ENCODE data around the gene PIP5K1C.

PIP5K1C gene

DNA sequence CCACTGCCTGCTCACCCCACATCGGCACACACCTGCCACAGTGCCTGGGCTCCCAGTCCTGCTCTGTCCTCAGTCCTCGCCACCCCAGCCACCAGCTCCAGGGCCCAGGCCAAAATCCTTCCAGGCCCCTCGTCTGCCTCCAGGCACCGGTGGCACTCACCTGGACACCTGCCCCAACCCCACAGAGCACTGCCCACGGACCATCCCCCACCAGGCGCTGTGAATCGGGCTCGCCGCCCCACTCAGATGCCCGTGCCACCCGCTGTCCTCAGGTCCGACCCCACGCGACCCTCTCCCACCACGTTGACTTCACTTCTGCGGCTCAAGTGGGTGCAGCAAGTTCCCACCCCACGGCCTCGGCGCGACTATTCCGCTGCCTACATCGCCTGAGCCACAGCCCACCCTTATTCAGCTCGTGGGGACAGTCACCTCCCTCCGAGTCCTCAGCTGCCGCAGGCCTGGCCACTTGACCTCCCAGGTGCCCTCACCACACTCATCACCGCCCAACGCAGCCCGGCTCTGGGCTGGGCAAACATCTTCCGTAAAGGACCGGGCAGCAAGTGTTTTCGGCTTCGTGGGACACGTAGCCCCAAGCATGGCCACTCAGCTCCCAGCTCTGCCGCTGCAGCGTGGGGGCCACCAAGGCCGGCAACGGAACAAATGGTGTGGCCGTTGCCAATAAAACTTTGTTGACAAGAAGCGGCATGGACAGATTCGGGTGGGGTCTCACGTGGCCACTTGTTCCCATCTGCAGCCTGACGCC is 5.7 kb downstream of the PIP5K1C start:
- DNase-seq, result no peak

DNA sequence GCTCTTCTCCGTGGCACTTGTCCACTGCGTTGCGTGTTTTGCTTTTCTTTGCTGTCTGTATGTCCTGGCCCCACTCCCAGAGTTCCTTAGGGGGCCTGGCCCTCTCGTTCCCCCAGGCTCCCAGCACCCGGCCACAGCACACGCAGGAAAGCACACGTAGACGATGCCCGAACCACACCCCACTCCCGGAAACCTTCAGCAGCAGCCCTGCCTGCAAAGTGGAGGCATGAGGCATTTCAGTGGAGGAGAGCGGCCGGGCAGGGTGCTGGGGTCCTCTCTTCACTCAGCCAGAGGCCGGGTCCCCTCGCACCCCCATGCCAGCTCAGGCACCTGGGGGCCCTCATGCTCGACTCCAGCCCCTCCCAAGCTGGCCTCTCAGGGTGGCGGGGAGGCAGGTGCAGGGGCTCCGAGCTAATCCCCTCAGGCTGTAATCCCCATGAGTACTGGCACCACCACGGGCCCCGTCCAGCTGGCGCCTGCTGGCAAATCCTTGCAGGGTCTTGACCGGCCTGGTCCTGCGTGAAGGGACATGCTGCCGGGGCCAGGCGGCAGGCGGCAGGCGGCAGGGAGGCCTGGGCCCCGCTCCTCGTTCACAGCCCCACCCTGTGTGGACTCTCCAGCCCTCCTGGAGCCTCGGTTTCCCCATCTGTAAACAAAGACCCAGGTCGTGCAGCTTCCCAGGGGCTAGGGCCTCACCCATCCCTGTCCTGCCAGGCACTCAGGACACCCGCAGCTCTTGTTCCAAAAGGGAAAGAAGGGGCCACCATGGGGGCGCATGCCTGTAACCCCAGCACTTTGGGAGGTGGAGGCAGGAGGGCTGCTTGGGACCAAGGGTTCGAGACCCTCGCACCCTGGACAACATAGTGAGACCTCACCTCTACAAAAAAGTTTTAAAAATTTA is 7.0 kb downstream of the PIP5K1C start:
- DNase-seq, result no peak

DNA sequence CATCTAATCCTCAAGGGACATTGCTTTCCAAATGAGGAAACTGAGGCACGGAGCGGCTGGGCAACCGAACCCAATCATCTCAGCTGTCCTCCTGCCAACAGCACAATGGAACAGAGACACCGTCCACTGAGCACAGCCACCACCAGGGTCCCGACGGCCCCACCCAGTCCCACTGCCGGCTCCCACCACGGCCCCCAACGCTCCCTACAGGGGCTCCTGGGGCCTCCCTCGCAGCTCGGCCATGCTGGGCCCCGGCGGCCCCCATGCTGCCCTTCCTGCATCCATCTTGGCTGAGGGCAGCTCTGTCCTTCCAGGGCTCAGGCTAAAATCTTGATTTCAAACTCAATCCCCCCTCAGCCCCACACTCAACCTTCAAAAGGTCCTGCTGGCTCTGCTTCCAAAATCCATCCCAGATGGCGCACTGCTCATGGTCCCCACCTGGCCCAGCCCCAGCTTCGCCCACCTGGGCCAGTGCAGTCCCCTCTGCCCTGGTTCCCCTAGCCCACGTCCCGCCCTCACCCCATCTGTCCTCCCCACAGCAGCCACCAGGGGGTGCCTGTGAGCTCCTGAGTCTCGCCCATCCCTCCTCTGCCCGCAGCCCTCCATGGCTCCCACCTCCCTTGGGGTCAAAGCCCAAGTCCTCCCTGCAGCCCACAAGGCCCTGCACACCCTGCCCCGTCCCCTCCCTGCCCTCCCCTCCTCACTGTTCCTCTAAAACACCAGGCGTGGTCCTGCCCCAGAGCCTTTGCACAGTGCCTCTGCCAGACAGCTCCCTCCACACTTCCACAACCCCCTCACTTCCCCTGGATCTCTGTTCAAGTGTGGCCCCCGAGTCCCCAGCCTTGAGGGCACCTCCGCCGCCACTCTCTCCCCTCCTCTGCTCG is 7.9 kb downstream of the PIP5K1C start:
- DNase-seq, result no peak

DNA sequence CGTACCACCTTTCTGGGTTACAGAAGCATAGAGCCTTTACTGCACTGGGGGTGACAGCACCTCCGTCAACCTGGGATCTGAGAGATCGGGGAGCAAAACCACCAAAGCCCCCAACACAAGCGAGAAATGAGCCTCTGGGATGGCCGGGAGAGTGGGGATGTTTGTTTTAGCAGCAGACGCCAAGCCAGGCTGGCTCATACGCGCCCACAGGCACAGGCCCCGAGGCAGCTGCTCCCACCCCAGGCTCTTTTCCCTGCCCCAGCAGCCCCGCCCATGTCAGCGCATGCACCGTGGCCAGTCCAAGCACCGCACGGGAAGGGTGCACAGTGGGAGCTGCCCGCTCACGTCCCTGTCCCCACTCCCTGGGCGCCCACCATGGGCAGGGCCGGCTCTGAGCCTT is 8.5 kb downstream of the PIP5K1C start:
- no peak for DNase-seq

DNA sequence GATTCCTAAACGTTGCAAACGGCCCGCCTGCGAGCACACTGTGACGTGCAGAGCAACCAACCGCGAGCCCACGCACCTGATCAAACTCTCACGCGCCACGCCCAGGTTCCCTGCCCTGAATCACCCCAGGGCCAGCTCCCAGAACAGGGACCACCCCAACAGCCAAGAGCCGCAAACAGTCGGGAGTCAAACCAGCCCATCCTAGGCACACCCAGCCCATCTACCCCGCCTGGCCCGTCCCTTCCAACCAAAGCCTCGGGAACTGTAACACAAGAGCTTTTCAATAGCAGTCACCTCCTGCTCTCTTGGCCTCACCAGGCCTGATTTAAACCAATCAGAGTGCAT is 8.9 kb downstream of the PIP5K1C start:
- no peak for DNase-seq

DNA sequence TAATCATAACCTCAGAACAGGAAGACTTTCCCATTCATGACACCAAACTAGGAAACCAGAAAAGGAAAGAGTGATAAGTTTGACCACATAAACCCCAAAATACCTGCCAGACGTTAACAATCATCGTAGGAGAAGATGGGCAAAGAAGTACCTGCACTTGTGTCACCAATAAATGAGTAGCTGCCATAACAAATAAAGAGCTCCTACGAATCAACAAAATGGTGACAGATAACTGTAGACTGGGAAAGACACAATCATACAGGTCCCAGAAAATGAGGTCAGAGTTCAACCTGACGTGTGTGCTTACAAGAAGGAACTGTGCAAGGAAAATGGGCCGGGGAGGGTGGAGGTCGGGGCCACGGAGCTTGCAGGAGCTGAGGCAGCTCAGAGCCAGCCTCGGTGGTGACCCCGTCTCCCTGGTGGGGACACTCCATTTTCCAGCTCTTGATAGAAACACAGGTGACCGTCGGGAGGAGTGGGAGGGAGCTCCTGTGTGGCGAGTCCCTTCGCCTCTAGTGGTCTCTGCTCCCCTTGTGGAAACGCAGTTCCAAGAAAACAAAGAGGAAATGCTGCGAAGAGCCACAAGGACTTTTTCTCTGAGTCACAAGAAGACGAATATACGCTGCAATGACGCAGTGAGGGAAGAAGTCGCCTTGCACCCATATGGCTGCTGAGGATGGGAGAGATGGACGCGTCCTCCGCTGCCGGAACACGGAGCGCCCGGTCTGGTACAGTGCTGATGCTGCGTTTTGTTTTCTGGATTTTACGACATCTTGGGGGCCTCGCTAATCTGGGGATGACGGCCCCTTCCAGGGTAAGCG is 9.5 kb downstream of the PIP5K1C start:
- no peak for DNase-seq

DNA sequence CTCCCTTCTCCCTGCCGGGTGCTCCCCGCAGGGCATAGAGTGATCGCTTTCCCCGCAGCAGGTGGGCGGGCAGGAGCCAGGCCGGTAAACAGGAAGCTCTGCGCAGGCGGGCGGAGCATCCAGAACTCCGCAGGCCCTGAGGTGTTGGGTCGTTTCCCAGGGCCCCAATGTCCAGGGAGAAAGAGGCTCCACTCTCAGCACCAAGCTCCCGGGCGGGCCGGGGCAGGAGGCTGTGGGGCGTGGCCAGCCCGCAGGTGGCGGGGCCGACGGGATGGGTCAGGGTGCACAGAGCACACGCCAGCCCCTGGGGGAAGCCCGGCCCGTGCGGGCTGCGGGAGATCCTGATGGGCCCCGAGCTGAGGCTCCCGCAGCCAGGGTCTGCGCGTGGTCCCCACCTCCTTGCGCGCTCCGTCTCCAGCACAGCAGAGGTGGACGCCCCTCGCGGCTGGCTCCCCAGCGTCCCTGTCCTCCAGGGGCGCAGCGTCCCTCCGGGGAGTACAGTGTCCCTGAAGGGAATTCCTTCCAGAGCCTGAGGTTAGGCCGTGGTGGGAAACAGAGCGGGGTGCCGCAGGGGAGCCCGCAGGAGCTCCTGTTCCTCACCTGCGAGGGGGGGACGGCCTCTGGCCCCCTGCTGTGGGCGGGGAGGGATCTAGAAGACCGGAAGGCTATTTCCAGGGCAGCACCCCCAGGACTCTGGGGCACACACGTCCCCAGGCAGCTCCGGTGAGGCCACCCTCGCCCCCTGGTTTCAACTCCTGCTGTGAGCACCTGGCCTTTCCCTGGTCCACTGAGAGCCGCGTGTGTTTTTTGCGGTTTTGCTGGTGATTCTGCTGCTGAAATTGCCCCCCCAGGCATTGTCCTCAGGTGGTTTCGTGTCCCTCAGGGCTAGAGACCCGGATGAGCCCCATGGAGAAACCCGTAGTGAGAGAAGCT is 12.2 kb downstream of the PIP5K1C start:
- DNase-seq, result peak; percentile 87

DNA sequence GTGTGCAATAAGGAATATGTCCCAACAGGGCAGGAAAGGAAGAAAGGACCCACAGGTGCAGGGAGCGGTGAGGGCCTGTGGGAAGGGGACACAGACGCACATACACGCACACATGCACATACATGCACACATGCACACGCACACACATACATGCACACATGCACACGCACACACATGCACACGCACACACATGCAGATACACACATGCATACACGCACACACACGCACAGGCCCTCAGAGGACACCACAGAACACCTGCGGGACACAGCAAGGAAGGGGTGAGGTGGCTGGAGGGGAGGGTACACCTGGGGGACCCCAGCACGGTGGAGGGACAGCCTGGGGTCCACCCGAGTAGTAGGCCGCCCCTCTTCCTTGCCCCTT is 12.9 kb downstream of the PIP5K1C start:
- no peak for DNase-seq

DNA sequence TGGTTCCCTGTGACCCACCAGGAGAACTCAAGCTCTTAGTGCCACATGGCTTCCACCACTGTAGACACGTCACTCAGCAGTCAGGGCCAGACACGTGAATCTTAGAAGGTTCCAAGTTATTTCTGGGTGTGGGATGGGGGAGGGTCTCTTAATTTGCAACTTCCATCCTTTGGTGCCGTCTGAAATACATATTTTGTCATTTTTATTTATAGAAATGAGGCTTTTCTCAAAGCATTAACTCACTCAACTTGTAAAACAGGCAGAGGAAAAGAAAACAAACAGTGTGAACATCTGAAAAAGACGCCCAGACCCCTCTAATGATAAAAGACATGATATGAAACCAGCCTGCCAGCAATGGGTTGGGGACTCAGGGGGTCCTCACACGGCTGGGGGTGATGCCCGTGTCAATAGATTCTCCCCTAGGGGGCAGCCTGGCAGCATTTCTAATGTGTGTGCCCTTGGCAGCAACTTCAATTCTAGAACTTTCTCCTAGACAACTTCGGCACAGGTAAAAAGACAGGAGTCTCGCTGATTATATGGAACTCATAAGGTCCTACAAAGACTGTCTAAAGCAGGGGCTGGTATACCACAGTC is 15.4 kb downstream of the PIP5K1C start:
- no peak for DNase-seq

DNA sequence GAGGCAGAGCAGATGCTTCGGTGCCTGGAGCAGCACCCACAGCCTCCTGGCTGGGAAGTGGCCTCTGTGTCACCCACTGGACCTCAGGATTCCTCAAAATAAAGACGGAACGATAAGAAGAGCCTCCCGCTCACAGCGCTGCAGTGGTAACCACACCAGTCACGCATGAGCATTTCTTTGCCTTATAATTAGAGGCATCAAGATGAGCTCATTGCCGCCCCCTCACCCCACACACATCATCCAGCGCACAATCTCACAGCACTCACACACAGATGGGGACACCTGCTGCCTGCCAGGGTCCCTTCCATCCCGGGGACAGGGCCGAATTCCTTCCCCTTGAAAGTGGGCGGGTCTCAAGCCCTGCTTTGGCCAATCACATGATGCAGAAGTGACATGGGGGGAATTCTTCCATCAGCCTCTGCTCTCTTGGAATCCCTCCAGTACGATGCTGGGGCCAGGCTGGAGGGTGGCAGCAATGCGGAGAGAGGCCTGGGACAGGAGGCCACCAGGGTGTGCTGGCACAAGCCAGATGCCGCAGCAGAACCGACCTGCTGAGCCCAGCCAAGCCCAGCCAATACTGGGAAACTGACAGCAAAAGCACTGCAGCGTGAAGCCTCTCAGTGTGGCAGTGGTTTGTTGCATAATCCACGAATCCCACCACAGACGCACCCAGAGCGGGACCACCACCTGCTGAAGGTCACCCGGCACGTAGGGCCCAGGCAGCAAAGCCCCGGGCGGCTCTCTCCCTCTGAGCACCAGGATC is 16.0 kb downstream of the PIP5K1C start:
- no peak for DNase-seq

DNA sequence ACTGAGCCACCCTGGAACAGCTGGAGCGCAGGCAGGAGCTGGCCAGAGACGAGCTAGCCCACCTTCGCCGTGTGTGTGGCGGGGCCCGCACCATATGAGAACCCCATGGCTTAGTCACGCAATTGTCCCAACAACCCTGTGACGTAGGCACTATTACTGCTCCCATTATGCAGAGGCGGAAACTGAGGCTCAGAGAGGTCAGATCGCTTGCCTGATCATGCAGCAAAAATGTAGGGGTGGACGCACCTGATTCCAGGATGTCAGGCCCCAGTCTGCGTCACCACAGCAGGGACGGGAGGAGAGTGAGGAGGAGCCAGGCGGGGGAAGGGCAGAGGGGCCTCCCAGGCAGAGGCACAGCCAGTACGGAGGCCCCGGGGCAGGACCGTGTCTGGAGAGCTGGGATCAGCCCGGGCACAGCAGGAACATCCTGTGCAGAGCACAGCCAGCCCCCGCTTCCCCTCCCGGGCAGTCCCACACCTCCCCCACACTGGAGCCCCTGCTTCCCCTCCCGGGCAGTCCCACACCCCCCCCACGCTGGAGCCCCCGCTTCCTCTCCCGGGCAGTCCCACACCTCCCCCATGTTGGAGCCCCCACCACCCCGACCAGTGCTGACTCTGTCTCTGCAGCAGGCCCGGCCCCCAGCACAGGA is 16.7 kb downstream of the PIP5K1C start:
- no peak for DNase-seq

DNA sequence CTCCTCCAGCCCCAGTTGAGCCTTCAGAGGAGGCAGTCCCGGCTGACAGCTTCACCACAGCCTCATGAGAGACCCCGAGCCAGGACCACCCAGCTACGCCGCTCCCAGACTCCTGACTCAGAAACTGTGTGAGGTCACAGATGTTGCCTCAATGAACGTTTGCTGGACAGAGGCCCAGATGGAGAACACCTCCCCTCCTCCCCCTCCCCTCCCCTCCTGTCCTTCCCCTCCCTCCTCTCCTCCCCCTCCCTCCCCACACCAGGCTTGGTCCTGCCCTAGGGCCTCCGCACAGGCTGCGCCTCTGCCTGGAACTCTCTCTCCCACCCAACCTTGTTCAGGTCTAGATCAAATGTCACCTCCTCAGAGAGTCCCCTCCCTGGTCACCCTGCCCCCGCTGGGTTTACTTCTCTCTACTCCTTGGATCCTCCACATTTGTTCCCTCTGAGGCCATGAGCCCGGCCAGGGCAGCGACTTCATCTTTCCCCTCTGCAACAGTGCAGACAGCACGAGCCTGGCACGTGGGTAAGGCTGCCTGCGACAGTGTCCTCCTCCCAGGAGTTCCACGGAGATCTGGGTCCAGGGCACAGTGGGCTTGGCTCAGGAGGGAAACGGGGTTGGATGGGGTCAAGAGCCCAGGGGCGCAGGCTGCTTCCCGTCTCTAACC is 17.4 kb downstream of the PIP5K1C start:
- no peak for DNase-seq

DNA sequence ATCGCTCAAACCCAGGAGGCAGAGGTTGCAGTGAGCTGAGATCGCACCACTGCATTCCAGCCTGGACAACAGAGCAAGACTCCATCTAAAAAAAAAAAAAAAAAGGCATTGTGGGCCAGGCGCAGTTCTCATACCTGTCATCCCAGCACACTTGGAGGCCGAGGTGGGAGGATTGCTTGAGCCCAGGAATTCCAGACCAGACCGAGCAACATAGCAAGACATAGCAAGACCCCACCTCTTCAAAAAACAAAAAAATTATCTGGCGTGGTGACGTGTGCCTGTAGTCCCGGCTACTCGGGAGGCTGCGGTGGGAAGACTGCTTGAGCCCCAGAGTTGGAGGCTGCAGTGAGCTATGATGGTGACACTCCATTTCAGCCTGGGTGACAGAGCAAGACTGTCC is 18.0 kb downstream of the PIP5K1C start:
- DNase-seq, result no peak

DNA sequence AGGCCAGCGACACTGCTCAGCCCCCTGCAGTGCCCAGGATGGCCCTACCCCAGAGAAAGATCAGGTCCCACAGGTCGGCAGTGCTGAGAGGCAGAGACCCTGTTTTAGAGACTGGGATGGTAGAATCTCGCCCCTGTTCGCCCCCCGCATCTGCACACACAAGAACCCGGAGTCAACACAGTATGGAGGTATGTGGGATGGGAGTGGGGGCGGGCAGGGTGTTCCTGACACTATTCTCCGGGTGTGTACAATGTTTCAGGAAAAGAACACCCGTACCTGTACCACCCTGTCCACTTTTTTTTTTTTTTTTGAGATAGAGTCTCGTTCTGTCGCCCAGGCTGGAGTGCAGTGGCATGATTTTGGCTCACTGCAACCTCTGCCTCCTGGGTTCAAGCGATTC is 19.3 kb downstream of the PIP5K1C start:
- DNase-seq, result no peak

DNA sequence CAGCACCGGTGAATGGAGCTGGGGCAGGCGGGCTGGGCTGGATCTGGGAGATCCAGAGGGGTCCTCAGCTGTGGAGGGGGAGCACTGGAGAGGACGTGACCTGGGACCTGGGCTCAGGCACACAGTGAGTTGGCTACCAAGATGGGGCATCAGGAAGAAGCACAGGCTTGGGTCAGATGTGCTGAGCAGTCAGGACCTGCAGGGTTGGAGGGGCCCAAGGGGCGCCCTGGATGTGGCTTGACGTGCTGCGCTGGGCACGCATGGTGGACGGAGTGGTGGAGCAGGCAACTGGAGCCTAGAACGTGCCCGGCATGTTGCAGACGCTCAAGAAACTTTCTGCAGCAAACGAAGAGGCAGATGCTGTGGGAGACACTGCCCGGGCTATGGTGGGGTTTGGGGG is 20.7 kb downstream of the PIP5K1C start:
- DNase-seq, result no peak

DNA sequence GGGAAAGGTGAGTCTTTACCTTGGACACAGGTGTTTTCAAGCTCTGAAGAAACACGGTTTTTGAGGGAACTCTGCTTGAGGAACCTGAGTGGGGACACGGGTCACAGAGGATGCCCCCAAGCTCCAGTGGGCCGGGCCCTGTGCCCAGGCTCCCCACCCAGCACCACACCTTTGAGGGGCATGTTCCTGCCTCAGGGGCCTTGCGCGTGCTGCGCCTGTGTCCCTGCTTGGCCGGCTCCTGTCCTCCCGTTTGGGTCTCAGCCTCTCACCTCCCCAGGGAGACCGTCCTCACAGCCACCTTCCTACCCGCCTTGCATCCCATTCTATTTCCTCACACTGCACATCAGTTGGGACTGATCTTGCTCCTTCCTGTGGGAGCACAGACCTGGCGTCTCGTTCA is 21.1 kb downstream of the PIP5K1C start:
- DNase-seq, result no peak

DNA sequence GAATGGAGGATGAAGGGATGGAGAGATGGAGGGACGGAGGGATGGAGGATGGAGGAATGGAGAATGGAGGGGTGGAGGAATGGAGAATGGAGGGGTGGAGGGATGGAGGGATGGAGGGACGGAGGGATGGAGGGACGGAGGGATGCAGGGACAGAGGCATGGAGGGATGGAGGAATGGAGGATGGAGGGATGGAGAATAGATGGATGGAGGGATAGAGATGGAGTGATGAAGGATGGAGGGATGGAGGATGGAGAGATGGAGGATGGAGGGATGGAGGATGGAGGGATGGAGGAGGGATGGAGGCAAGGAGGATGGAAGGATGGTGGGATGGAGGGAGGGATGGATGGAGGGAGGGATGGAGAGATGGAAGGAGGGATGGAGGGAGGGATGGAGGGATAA is 22.1 kb downstream of the PIP5K1C start:
- no peak for DNase-seq

DNA sequence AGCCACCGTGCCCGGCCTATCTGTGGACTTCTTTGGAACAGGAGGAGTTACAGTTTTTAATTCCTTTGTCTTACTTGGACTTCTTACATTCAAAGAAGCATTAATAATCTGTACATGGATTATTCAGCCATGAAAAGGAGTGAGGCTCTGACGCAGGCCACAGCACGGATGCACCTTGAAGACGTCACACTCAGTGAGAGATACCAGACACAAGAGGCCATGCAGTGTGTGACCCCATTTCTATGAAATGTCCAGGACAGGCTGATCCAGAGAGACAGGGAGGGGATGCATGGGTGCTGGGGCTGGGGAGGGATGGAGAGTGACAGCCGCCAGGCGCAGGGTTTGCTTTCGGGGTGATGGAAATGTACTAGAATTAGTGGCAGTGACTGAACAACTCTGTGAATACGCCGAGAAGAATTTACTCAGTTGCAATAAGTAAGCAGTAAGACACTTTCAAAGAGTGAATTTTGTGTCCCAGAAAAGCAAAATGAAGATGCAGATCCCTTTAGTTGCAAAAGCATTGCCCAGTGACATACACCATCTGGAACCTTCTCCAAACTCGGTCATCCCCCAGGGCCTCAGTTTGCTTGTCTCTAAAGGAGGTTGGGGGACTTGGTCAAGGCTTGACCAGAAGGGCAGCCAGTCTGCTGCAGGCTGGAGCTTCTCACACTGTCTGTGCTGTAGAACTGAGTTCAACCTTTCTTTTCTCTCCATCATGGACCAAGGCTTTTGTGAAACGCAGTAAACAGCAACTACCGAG is 25.3 kb downstream of the PIP5K1C start:
- no peak for DNase-seq
